OCI-LY1 (cell line): Measurements from ENCODE around the gene WNT9A.

ENCODE experiments used
- EZH2 ChIP-seq: fragments of 200-600 bp; sonication (generic), shearing (Covaris generic); IDR thresholded peaks from 2 replicates; pipeline ENCODE4 v1.8.0; 2017; ENCODE audit warnings: borderline replicate concordance, mixed run types, mild to moderate bottlenecking, antibody characterized with exemption, low read length, moderate library complexity, mixed read lengths
- TF ChIP-seq, protein P1 (sequence below): fragments of 200-600 bp; sonication (generic), shearing (Covaris generic); IDR thresholded peaks from 2 replicates; pipeline ENCODE4 v1.5.1; 2017; ENCODE audit warnings: mild to moderate bottlenecking, antibody characterized with exemption, low read length, moderate library complexity, mixed read lengths

DNA sequence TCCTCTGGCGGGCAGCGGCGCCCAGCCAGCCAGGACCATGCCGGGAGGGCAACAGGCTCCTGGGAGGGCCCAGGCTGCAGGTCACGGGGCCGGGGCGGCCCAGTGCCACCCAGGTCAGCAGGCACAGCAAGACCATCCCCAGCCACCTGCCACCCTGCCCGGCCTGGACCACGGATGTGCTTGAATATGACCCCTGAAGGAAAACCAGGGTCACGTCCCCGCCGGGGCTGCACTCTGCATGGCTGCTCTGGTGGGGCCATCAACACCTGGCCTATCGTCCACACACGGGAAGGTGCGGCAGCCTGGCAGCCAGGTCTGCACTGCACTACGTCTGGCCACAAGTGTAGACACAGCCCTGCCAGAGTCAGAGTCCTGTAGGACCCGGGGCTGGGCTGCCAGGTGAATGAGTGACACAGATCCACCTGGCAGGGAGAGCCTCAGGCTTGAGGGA is 6.9 kb downstream of the WNT9A start:
- TF ChIP-seq, protein P1, sequence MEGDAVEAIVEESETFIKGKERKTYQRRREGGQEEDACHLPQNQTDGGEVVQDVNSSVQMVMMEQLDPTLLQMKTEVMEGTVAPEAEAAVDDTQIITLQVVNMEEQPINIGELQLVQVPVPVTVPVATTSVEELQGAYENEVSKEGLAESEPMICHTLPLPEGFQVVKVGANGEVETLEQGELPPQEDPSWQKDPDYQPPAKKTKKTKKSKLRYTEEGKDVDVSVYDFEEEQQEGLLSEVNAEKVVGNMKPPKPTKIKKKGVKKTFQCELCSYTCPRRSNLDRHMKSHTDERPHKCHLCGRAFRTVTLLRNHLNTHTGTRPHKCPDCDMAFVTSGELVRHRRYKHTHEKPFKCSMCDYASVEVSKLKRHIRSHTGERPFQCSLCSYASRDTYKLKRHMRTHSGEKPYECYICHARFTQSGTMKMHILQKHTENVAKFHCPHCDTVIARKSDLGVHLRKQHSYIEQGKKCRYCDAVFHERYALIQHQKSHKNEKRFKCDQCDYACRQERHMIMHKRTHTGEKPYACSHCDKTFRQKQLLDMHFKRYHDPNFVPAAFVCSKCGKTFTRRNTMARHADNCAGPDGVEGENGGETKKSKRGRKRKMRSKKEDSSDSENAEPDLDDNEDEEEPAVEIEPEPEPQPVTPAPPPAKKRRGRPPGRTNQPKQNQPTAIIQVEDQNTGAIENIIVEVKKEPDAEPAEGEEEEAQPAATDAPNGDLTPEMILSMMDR = no peak
- TF ChIP-seq EZH2 = no peak
